HG03378 (cell line): ENCODE results near the gene CARD9.

Source experiments
- ATAC-seq: cut with Tn5 transposase; IDR thresholded peaks from one replicate; pipeline ENCODE4 v1.9.1; 2021; ENCODE audit warnings: mild to moderate bottlenecking, moderate library complexity; ENCODE audit not compliant: unreplicated experiment

The CARD9 gene

DNA sequence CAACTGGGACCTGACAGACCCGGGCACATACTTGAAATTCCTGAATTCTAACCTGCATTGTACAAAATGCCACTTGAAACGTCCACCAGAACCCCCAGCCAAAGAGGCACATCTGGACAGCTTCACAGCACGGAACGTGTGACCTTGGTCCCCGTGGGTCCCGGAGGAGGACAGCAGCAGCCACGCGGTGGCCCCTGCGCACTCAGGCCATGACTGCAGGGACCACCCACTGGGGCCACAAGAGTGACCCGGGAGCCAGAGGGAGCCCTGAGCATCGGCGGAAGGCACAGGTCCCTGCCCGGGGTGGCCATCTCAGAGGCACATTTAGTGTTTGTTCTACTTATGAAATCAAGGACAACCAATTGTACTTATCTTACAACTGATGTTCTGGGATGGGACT, 28.6 kb upstream of the CARD9 start:
- ATAC-seq = no peak

DNA sequence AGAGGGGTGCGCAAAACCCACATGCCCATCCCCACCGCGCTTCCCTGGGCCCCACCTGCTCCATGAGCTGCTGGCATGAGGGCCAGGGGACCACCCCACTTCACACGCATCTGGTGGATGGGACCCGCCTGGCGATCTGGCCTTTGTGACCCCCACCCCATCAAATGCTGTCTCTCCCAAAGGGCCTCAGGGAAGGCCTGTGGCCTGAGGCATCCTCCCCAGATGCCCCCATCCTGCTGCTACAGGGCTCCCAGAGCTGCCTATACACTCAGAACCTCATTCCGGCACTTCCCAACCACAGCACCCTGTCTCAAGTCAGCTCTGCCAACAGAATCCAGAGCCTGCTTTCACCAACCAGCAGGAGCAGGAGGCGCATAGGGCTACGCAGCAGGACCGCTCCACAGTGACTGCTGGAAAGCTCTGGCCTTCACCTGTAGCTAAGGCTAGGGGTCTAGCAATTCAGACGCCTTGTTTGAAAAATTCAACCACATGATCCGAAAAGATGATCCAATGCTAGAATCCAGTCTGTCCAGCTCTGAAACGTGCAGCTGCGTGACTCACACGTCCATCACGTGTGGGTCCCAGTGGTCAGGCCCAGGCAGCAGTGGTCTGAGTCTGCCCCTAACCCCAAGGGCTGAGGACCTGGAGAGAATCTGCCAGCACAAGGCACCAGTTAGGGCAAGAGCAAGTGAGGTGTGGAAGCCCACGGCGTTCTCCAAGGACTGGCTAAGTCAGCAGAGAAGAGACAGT, 27.9 kb upstream of the CARD9 start:
- ATAC-seq = no peak

GRCh38 chr9:136400038-136400834, 26.8 kb upstream of the CARD9 start, which contains the start of gene SNAPC4:
SNAPC4 (minus strand) TSS chr9:136400170; CDS start chr9:136398428, 1,742 bp downstream.
- ATAC-seq = no peak

DNA sequence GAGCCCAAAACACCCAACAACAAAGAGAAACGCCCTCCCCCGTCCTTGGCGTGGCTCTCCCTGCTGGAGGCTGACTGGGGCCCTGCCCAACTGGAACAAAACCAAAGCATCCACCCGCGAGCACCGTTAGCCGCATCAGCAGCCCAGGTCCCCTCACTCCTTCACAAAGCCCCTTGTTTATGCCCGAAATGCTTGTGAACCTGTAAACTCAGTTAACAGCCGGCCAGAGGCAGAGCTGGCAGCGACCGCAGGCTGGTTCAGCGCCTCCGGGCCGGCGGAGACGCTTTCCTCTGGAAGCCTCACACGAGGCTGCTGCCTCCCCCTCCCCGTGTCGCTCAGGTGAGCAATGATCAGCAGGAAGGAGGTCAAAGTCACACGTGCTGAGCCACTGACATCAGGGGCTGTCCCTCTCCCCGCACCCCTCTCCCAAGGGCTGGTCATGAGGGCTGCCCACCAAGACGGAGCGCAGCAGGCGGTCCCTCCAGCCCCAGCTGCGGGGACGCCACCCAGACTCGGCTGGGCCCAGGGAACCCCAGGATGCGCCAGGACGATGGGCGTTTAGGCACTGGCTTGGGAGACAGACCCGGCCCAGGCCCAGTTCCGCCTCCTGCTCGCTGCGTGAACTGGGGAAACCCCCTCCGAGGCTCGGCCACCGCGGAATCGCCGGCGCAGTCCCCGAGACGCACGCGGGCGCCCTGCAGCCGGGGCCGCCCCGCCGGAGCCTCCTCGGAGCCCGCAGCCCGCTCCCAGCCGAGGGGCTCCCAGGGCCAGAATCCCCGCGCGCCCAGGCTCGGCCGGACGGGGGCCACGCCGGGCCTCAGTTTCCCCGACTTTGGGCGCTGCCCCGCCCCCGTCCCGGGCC, 25.9 kb upstream of the CARD9 start:
- no peak for ATAC-seq

DNA sequence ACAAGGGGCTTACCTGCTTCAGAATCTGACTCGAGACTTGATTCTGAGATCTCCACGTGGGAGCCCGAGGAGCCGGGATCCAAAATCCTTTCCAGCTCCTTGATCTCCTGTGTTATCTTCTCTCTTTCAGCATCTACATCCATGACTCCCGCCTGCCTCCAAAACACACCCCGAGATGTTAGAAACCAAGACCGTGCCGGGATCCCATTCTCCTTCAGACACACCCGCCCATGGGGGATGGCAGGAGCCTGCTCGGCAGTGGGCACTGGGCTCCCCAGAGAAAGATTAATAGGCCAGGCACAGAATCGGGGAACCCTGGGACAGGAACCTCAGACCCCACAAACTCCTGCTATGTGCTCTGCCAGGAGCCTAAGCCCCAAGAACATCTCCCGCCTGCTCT, 24.8 kb upstream of the CARD9 start:
- no peak for ATAC-seq

GRCh38 chr9:136397643-136398042, 24.2 kb upstream of the CARD9 start:
- ATAC-seq = no peak

GRCh38 chr9:136396219-136396515, 22.7 kb upstream of the CARD9 start:
- no peak for ATAC-seq

DNA sequence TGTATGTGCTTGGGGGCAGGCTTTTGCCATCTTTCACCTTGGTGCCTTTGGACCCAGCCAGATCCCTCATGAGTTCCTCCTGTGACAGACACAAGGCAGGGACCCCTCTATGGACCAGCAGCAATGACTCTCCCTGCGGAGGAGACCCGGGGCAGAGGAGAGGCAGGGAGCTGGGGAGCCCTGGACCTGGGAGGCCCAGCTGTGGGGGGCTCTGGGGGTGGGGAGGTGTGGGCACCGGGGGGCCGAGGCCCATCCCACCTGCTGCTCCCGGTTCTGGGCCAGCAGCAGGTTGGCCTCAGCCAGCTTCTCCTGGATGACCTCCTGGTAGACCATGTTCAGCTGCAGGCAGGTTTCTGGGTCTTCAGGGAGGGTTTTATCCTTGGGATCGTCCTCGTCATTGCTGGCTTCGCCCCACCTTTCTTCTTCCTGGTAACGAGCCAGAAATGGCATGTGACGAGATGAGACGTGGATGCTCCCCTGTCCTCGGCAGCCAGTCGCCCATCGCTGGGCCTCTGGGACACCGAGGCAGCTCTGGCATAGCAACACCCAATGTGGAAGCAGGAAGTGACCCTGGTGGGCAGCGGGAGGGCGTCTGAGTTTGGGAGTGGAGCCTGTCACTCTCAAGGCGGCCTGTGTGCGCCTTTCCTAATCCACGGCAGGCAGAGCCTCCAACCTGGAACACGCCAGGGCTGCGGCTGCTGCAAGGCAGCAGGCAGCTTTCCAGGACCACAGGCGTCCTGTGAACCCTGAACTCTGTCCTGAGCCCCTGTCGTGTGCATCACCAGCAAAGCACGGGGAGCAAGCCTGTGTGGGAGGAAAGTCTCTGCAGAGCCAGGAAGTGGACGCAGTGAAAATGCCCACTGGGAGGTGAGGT, 22.1 kb upstream of the CARD9 start:
- ATAC-seq = no peak

GRCh38 chr9:136395020-136395340, 21.5 kb upstream of the CARD9 start:
- ATAC-seq = no peak

DNA sequence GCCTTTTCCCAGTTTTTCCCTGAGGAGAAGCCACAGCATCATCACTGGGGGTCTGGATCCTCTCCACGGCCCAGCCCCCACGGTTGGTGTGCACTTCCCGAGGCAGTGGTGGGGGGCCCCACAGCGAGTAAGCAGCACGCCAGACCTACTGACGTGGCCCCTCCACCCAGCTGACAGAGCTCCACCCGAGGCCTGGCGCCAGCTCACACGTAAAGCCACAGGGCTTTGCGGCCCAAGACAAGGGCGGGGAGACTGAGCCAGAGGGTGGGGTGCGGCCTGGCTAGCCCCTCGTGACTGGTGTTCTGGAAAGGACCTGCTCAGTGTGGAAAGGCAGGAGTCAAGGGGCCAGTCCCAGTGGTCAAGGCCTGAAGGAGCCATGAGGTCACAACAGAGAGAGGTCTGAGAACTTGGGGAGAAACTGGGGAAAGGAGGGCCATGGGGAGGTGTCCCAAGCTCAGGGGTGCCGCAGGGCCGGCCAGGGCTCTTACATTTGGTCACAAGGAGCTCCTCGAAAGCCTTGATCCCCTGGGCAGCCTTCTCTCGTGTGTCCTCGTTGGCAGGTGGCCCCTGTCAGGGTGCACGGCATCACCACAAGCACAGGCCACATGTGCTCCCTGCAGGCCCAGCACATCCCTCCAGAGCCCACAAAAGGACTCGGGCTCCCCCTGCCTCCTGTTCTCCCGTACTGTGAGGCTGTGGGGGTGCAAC, 21.0 kb upstream of the CARD9 start:
- no peak for ATAC-seq

- no peak for ATAC-seq
Measured at GRCh38 chr9:136393531-136393930, 20.1 kb upstream of the CARD9 start.

DNA sequence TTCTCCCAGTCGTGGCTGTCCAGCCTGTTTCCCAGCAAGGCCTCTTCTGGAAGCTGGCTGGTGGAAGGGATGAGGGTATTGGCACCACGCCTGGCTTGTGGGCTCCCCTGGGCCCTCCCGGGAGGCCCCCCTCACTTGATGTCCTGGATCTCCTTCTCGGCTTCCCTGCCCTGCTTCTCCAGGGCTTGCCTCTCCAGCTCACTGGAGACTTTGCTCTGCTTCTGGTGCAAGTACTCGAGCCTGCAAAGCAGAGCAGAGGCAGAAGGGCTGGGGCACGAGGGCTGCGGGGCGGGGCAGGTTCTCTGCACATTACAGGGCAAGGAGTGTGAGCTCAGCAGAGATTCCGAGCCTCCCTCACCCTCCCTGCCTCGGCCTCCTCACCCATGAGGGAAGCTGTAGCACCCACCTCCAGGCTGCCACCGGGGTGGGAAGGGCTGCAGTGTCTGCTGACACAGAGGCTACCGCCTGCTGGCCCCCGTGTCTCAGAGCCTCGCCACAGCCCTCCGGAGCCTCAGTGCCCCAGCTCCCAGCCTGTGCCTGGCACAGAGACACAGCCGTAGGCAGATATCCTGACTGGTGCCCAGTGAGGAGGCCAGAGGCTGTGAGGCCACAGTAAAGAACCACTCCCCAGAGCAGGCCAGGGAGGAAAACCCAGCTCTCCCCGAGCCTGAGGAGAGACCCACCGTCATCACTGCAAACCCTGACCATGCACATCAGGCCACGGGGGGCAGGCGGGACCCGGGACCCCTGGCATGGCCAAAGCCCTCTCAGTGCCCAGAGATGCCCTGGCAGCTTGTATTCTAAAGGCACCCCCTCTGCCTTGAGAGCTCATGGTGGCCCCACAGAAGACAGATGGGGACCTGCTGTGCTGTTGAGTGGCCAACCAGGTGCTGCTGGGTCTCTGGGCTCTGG, 19.3 kb upstream of the CARD9 start:
- no peak for ATAC-seq

DNA sequence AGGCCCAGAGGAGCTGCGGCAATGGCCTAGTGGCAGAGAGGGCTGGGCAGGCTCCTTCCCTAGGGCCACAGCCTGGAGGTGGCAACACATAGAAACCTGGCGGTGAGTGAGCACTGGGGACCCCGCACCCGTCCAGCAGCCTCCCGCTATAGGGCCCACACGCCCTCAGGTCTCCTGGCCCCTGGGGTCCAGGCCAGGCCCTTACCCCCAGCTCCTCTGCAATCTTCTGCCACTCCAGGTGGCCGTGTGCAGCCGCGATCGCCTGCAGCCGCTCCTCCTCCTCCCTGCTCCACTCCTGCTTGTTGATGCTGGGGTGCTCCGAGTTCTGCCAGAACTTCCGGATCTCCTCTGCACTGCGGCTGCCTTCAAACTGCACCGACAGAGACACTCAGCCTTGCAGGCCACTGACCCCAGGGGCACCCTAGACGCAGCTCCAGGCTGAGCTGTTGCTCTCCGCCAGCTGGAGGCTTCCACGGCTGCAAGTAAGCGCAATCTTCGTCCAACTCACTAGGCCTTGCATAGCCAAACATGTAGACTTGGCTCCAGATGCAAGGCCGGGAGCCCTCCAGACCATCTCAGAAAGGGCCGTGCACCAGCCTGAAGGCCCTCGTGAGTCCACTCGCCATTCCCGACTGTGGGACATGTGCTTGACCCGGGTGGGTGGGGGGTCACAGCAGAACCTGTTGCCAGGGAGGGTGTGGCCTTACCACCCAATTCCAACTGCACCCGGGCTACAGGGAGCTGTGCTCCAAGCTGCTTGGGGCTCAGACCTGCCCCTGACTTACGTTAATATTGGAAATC, 18.5 kb upstream of the CARD9 start:
- no peak for ATAC-seq

GRCh38 chr9:136389396-136389795, 15.9 kb upstream of the CARD9 start:
- no peak for ATAC-seq

GRCh38 chr9:136387217-136387616, 13.7 kb upstream of the CARD9 start:
- ATAC-seq = no peak

GRCh38 chr9:136386018-136386417, 12.5 kb upstream of the CARD9 start:
- no peak for ATAC-seq

GRCh38 chr9:136385015-136385414, 11.5 kb upstream of the CARD9 start:
- ATAC-seq = no peak

DNA sequence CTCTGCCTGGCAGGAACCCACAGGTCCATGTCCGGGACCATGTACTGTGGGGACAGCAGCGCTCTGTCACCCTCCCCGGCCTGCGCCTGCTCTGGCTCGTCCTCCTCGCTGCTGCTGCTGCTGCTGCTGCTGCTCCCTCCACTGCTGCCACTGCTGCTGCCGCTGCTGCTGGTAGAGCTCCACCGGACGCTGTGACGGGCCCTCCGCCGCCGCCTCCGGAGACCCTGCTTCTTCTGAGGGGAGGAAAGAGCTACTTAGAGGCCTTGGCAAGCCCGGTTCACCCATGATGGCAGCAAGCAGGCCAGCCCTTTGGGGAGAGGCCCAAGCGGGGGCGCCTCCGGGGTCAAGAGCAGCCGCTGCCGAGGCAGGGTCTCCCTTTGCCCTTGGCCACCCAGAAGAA, 10.0 kb upstream of the CARD9 start:
- ATAC-seq = no peak
